ENCODE results near the gene ANKLE2. TPM values are rescaled to one million over a fixed set of nuclear protein-coding genes. Genes with fewer than 3 reads are reported as not detected.

The ANKLE2 gene
- total and polyA plus RNA-seq, 10 donors = 25.7 to 86.5 (median 76.2) TPM

- DNase-seq = no peak
- intact Hi-C loops (cut with DNase I; ENCODE audit: low total_unique reads) = no loop called here
- Histone ChIP-seq H3K27ac (no peak overlapping the region), H3K4me1 (no peaks in the 10 kb centered on the region), H3K9me3 (no peaks in the 10 kb centered on the region), H3K27me3 (replicated peaks in 1 of 7) (no peaks in the 10 kb centered on the region), H3K36me3 (peaks cover 3 to 100% (median 92%) of the 10 kb centered on the region in 6 donors), H3K4me3 (no peak overlapping the region)
- WGBS, 5 donors = 84 to 95% (median 90%) methylated on average over 9 of the region's 9 CpGs
- TF ChIP-seq CTCF (IDR thresholded peaks at IDR 0.05 in 8 of 11, conservative IDR thresholded peaks at IDR 0.05 in 3 of 11) = no peak
- no peak for TF ChIP-seq POLR2A (IDR thresholded peaks at IDR 0.05)
- TF ChIP-seq POLR2AphosphoS5 (IDR thresholded peaks at IDR 0.05) = no peak
Measured at GRCh38 chr12:132784580-132784979, 22.9 kb upstream of the ANKLE2 start.

- intact Hi-C loops (cut with DNase I; ENCODE audit: low total_unique reads) = no loop called here
- H3K36me3 ChIP-seq = peaks cover 3 to 100% (median 92%) of the 10 kb centered on the region in 6 donors
- H3K27me3 ChIP-seq (replicated peaks in 1 of 7) = no peaks in the 10 kb centered on the region
- no peak overlapping the region for H3K4me3 ChIP-seq
- H3K27ac ChIP-seq = no peak overlapping the region
- H3K9me3 ChIP-seq = no peaks in the 10 kb centered on the region
- 80 to 87% (median 81%) methylated on average over 20 to 22 of the region's 22 CpGs for WGBS, 5 donors
- H3K4me1 ChIP-seq = no peaks in the 10 kb centered on the region
- DNase-seq = no peak
- peak in 2 of 3 donors; percentile 6 to 45 for TF ChIP-seq POLR2AphosphoS5 (IDR thresholded peaks at IDR 0.05)
- no peak for TF ChIP-seq POLR2A (IDR thresholded peaks at IDR 0.05)
Measured at GRCh38 chr12:132783917-132784531, 22.4 kb upstream of the ANKLE2 start.

- 89 to 99% (median 96%) methylated on average over 6 to 12 of the region's 12 CpGs for WGBS, 5 donors
- H3K36me3 ChIP-seq = peaks cover 3 to 100% (median 98%) of the 10 kb centered on the region in 6 donors
- no peak overlapping the region for H3K4me3 ChIP-seq
- no peaks in the 10 kb centered on the region for H3K4me1 ChIP-seq
- no peaks in the 10 kb centered on the region for H3K9me3 ChIP-seq
- no peak for DNase-seq
- H3K27ac ChIP-seq = no peak overlapping the region
- intact Hi-C loops (cut with DNase I; ENCODE audit: low total_unique reads) = no loop called here
- H3K27me3 ChIP-seq (replicated peaks in 1 of 7) = no peaks in the 10 kb centered on the region
- peak in 1 of 3 donors; percentile 24 for TF ChIP-seq POLR2AphosphoS5 (IDR thresholded peaks at IDR 0.05)
- TF ChIP-seq CTCF (IDR thresholded peaks at IDR 0.05 in 8 of 11, conservative IDR thresholded peaks at IDR 0.05 in 3 of 11) = no peak
Measured at GRCh38 chr12:132781938-132782337, 20.3 kb upstream of the ANKLE2 start.

- TF ChIP-seq POLR2A (IDR thresholded peaks at IDR 0.05) (no peak), CTCF (IDR thresholded peaks at IDR 0.05 in 8 of 11, conservative IDR thresholded peaks at IDR 0.05 in 3 of 11) (no peak), POLR2AphosphoS5 (IDR thresholded peaks at IDR 0.05) (peak in 1 of 3 donors; percentile 17)
- Histone ChIP-seq H3K27me3 (replicated peaks in 1 of 7) (no peaks in the 10 kb centered on the region), H3K36me3 (peaks cover 4 to 100% (median 97%) of the 10 kb centered on the region in 6 donors), H3K9me3 (no peaks in the 10 kb centered on the region), H3K27ac (no peak overlapping the region), H3K4me3 (no peak overlapping the region), H3K4me1 (no peaks in the 10 kb centered on the region)
- WGBS, 5 donors = 94 to 98% (median 96%) methylated on average over 26 to 30 of the region's 30 CpGs
- intact Hi-C loops (cut with DNase I; ENCODE audit: low total_unique reads) = no loop called here
- DNase-seq = no peak
Measured at GRCh38 chr12:132779781-132780353, 18.2 kb upstream of the ANKLE2 start.

All from spleen (tissue), 11 donors.